HepG2 (cell line): Measurements from ENCODE around the gene CBX2. TPM values are rescaled to one million over a fixed set of nuclear protein-coding genes. Genes with fewer than 3 reads are reported as not detected.

Source experiments
- ATAC-seq: fragments of 200-7000 bp; cut with Tn5 transposase; 3 replicates; pipeline ENCODE4 v1.9.1; 2020; ENCODE audit warnings: mild to moderate bottlenecking, moderate library complexity
- BruUV-seq: library from RNA; stranded (reverse); fragments of 400-500 nt; replicated peaks from 2 replicates; lab custom pipeline; 2021; lab: Mats Ljungman, UMichigan
- CTCF ChIA-PET: fragments of 300-600 bp; formaldehyde crosslinking; extraction: SDS; loops from one replicate; lab custom pipeline; 2021; ENCODE audit warnings: low total read pairs, inconsistent platforms, low intra/inter-chr PET ratio; lab: Yijun Ruan, JAX
- POLR2A ChIA-PET: fragments of 350-600 bp; sonication (Branson Sonifier 250); formaldehyde crosslinking; loops from one replicate; lab custom pipeline; 2020; ENCODE audit warnings: antibody characterized with exemption, inconsistent platforms; lab: Yijun Ruan, JAX
- DNase-seq: peaks from one replicate; pipeline ENCODE4 v3.0.0-alpha.2; 2015; ENCODE audit warnings: low spot score
- FAIRE-seq: peaks from 3 replicates; lab custom pipeline; 2011; peaks lifted over from hg19 to GRCh38; lab: Jason Lieb, UNC
- H2AFZ ChIP-seq: one replicate; pipeline ENCODE4 v1.6.1; 2011; ENCODE audit warnings: low read length, inconsistent platforms
- H3K27ac ChIP-seq: fragments of 300-600 bp; 3 replicates; pipeline ENCODE4 v1.8.0; 2011; ENCODE audit warnings: mixed run types, mild to moderate bottlenecking, mixed read lengths, low read length, inconsistent platforms; ENCODE audit not compliant: insufficient read depth; ENCODE audit errors: extremely low read length
- H3K27me3 ChIP-seq, 2 experiments: fragments of 200-600 bp in 1 of 2; 2 replicates in 1 of 2; 3 replicates in 1 of 2; pipeline versions ENCODE4 v1.6.0 to v1.8.0; 2011; ENCODE audit warnings: low read length in 2 of 2, mild to moderate bottlenecking in 2 of 2, moderate library complexity in 2 of 2, inconsistent platforms in 1 of 2; ENCODE audit not compliant: insufficient read depth in 2 of 2, control insufficient read depth in 1 of 2
- H3K36me3 ChIP-seq, 2 experiments: fragments of 200-600 bp in 1 of 2; replicated peaks in 1 of 2; 2 replicates in 1 of 2; 3 replicates in 1 of 2; pipeline versions ENCODE4 v1.5.1 to v1.8.0; 2011; ENCODE audit warnings: low read length in 2 of 2, inconsistent platforms in 1 of 2; ENCODE audit not compliant: insufficient read depth in 2 of 2, control insufficient read depth in 1 of 2
- H3K4me1 ChIP-seq: 2 replicates; pipeline ENCODE4 v1.5.1; 2012; ENCODE audit warnings: low read length, inconsistent platforms; ENCODE audit not compliant: insufficient read depth
- H3K4me2 ChIP-seq: 2 replicates; pipeline ENCODE4 v1.6.0; 2011; ENCODE audit warnings: low read depth, low read length, inconsistent platforms
- H3K4me3 ChIP-seq, 3 experiments: fragments of 200-600 bp in 1 of 3; sonication (generic), shearing (Covaris generic) in 1 of 3; replicated peaks in 1 of 3; 2 replicates each; pipeline ENCODE4 v1.5.1; 2011 to 2016; ENCODE audit warnings: low read length in 3 of 3, inconsistent platforms in 2 of 3, low read depth in 2 of 3, mild to moderate bottlenecking in 2 of 3, control low read depth in 1 of 3, mixed read lengths in 1 of 3; ENCODE audit not compliant: insufficient read depth in 1 of 3
- H3K79me2 ChIP-seq: one replicate; pipeline ENCODE4 v1.6.1; 2011; ENCODE audit warnings: low read length, inconsistent platforms; ENCODE audit not compliant: insufficient read depth
- H3K9ac ChIP-seq: 2 replicates; pipeline ENCODE4 v1.6.0; 2011; ENCODE audit warnings: mild to moderate bottlenecking, low read depth, low read length, inconsistent platforms; ENCODE audit not compliant: insufficient read depth
- H3K9me3 ChIP-seq: 2 replicates; pipeline ENCODE4 v1.5.1; 2012; ENCODE audit warnings: mild to moderate bottlenecking, low read length
- H4K20me1 ChIP-seq: 2 replicates; pipeline ENCODE4 v1.6.0; 2011; ENCODE audit warnings: inconsistent platforms, mild to moderate bottlenecking, low read length, moderate library complexity; ENCODE audit not compliant: insufficient read depth
- MAFF ChIP-seq: IDR thresholded peaks from 2 replicates; pipeline ENCODE4 v1.6.1; 2011; ENCODE audit warnings: low read depth, low read length, improper control_type of control experiment
- MAFK ChIP-seq, 2 experiments: IDR thresholded peaks in 1 of 2; conservative IDR thresholded peaks in 1 of 2; 2 replicates each; pipeline ENCODE4 v1.6.1; 2011; ENCODE audit warnings: improper control_type of control experiment in 2 of 2, low read length in 2 of 2
- NFE2L2 ChIP-seq: fragments of 150-350 bp; IDR thresholded peaks from 2 replicates; pipeline ENCODE4 v1.6.1; 2014; ENCODE audit warnings: low read length
- ZNF446 ChIP-seq: sonication (generic); formaldehyde crosslinking; IDR thresholded peaks from 2 replicates; pipeline ENCODE4 v1.5.0; 2020; ENCODE audit warnings: mild to moderate bottlenecking, missing genetic modification reagents
- ZNF770 ChIP-seq: sonication (generic); formaldehyde crosslinking; IDR thresholded peaks from 2 replicates; pipeline ENCODE4 v1.5.0; 2020; ENCODE audit warnings: mild to moderate bottlenecking, missing genetic modification reagents
- ZNF772 ChIP-seq: sonication (generic); formaldehyde crosslinking; IDR thresholded peaks from 2 replicates; pipeline ENCODE4 v1.5.0; 2020; ENCODE audit warnings: mild to moderate bottlenecking, missing genetic modification reagents
- WGBS: methylation state at CpG from one replicate; pipeline ENCODE4 v1.1.6; 2017; ENCODE audit warnings: low lambda C conversion rate; 5-methylcytosine and 5-hydroxymethylcytosine counted together
- in situ Hi-C: cut with HindIII; loops from 2 replicates; pipeline ENCODE4 v1.10.0; 2017; ENCODE audit warnings: low pct_unique_long_range_greater_than_20kb; ENCODE audit not compliant: extremely low pct_ligation_motif_present
- intact Hi-C: fragments of 100-400 bp; cut with micrococcal nuclease; formaldehyde crosslinking; loops from one replicate; pipeline ENCODE4 v1.10.0; 2022; ENCODE audit not compliant: unreplicated experiment
- polyA plus RNA-seq, 8 experiments: library from polyadenylated mRNA; depleted of rRNA in 3 of 8; stranded (reverse) in 7 of 8; unstranded in 1 of 8; fragments of >200 nt; fragmentation: Illumina TruSeq in 4 of 8; extraction: Trizol in 4 of 8; gene quantifications; 2 replicates each; pipeline versions ENCODE4 v1.2.1 to v1.2.3, GENCODE V29; 2011 to 2016; ENCODE audit warnings: low read depth in 4 of 8, missing spikeins in 1 of 8, mixed read lengths in 1 of 8; ENCODE audit not compliant: insufficient read depth in 1 of 8
- total RNA-seq, 5 experiments: library from RNA; depleted of rRNA; stranded (reverse); fragments of >200 nt; fragmentation: Illumina TruSeq; extraction: Trizol; gene quantifications; 2 replicates each; pipeline ENCODE4 v1.2.3, GENCODE V29; 2016; ENCODE audit warnings: low read depth in 1 of 5

Gene CBX2
- total and polyA plus RNA-seq, 2 of the 13 experiments (the other 11 are each of a cell fraction or from before 2014, with no cell fraction given) = 14.5 to 31.1 TPM

DNA sequence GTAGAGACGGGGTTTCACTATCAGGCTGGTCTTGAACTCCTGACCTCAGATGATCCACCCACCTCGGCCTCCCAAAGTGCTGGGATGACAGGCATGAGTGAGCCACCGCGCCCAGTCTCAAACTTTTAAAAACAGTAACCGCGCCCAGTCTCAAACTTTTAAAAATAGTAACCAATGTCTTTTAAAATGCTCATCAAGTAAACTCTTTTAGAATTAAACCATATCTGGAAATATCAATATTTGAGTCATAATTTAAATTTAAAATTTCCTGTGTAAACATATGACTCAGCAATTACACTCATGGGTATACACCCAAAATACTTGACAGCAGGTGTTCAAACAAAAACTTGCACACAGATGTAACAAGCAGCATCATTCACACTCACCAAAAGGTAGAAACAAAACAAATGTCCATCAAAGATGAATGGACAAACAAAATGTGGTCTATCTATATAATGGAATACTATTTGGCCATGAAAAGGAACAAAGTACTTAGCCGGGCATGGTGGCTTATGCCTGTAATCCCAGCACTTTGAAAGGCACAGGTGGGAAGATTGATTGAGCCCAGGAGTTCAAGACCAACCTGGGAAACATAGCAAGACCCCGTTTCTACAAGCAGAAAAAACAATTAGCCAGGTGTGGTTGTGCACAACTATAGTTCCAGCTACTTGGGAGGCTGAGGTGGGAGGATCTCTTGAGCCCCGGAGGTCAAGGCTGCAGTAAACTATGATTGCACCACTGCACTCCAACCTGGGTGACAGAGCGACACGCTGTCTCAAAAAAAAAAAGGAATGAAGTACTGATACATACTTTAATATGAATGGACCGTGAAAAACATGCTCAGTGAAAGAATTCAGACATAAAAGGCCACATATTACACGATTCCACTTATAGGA, 27.1 kb upstream of the CBX2 start:
- H3K9ac ChIP-seq = no peak overlapping the region
- H3K36me3 ChIP-seq = no peaks in the 10 kb centered on the region
- intact Hi-C loops (no loop called here), in situ Hi-C loops (no loop called here)
- no peak overlapping the region for H3K4me3 ChIP-seq
- CTCF ChIA-PET = no interaction called here
- peaks cover 62% of the 10 kb centered on the region for H3K4me1 ChIP-seq
- H2AFZ ChIP-seq = no peak overlapping the region
- FAIRE-seq (no peak), DNase-seq (no peak), ATAC-seq (no peak)
- no peaks in the 10 kb centered on the region for H3K9me3 ChIP-seq
- H3K27me3 ChIP-seq = peaks cover 10 to 40% of the 10 kb centered on the region in 2 experiments
- no peak overlapping the region for H3K27ac ChIP-seq
- BruUV-seq = no TSS peak
- 33% methylated on average over 13 of the region's 13 CpGs for WGBS
- POLR2A ChIA-PET = interaction anchor here (2.4 kb wide), 1 partner anchor 7 kb away, joined by 6 read pairs; no protein-coding TSS in a partner anchor
- TF ChIP-seq ZNF446 (CRISPR knock-in tag) (no peak), MAFK (conservative IDR thresholded peaks at IDR 0.05 in 1 of 2, IDR thresholded peaks at IDR 0.05 in 1 of 2; ENCODE audit: low read length in 2 of 2) (peak; percentile 87 to 90), MAFF (peak; percentile 88), ZNF772 (CRISPR knock-in tag) (no peak), ZNF770 (CRISPR knock-in tag) (peak; percentile 94), NFE2L2 (peak; percentile 80)
- TF ChIP-seq, all 625 proteins: peak for 4
- H3K79me2 ChIP-seq = no peaks in the 10 kb centered on the region
- H3K4me2 ChIP-seq = no peak overlapping the region
- H4K20me1 ChIP-seq = no peaks in the 10 kb centered on the region
